Measurements from ENCODE around the gene LIPA. TPM values are rescaled to one million over a fixed set of nuclear protein-coding genes. Genes with fewer than 3 reads are reported as not detected.
"Not testable (repeated sequence)": the region's sequence is repeated elsewhere in the genome, so short reads cannot be mapped to it uniquely, and the experiment has no call there.

The LIPA gene
- total RNA-seq, 4 donors from 2014 or later: 29.1 to 45.8 (median 33.9) TPM

GRCh38 chr10:89248990-89249389, 2.6 kb downstream of the LIPA start:
- Histone ChIP-seq H3K9me3 (no peaks in the 10 kb centered on the region), H3K36me3 (no peaks in the 10 kb centered on the region), H3K27ac (no peak overlapping the region), H3K4me1 (peaks cover 7 to 8% of the 10 kb centered on the region in 2 donors), H3K4me3 (replicated peaks in 1 of 3) (no peak overlapping the region), H3K27me3 (no peaks in the 10 kb centered on the region)
- intact Hi-C loops (cut with DNase I): no loop called here
- TF ChIP-seq POLR2A (IDR thresholded peaks at IDR 0.05): no peak
- no peak for DNase-seq
- WGBS, 2 donors: 77 to 87% methylated on average over 3 of the region's 3 CpGs

- H3K4me1 ChIP-seq; intact Hi-C loops (cut with DNase I); H3K9me3 ChIP-seq; DNase-seq; H3K36me3 ChIP-seq; H3K4me3 ChIP-seq (replicated peaks in 1 of 3); H3K27me3 ChIP-seq; H3K27ac ChIP-seq: not testable (repeated sequence)
- 99% methylated on average over 2 of the region's 2 CpGs for WGBS, 2 donors
These were observed 4.0 kb downstream of the LIPA start for GRCh38 chr10:89247623-89248022.

GRCh38 chr10:89245802-89246201, 5.8 kb downstream of the LIPA start:
- intact Hi-C loops (cut with DNase I): no loop called here
- no peak overlapping the region for H3K4me3 ChIP-seq (replicated peaks in 1 of 3)
- H3K27me3 ChIP-seq: no peaks in the 10 kb centered on the region
- peaks cover 6 to 11% of the 10 kb centered on the region in 2 donors for H3K4me1 ChIP-seq
- H3K27ac ChIP-seq: no peak overlapping the region
- TF ChIP-seq POLR2A (IDR thresholded peaks at IDR 0.05) (no peak), CTCF (IDR thresholded peaks at IDR 0.05) (no peak)
- no peaks in the 10 kb centered on the region for H3K36me3 ChIP-seq
- WGBS, 2 donors: 78 to 88% methylated on average over 4 of the region's 4 CpGs
- no peaks in the 10 kb centered on the region for H3K9me3 ChIP-seq
- DNase-seq: no peak

- 61 to 71% methylated on average over 8 of the region's 8 CpGs for WGBS, 2 donors
- H3K36me3 ChIP-seq: no peaks in the 10 kb centered on the region
- DNase-seq: no peak
- no peak overlapping the region for H3K4me3 ChIP-seq (replicated peaks in 1 of 3)
- intact Hi-C loops (cut with DNase I): no loop called here
- H3K9me3 ChIP-seq: no peaks in the 10 kb centered on the region
- no peak for TF ChIP-seq CTCF (IDR thresholded peaks at IDR 0.05)
- TF ChIP-seq POLR2A (IDR thresholded peaks at IDR 0.05): no peak
- H3K4me1 ChIP-seq: peaks cover 3 to 7% of the 10 kb centered on the region in 2 donors
- no peak overlapping the region for H3K27ac ChIP-seq
- H3K27me3 ChIP-seq: no peaks in the 10 kb centered on the region
These were observed 8.6 kb downstream of the LIPA start for GRCh38 chr10:89242840-89243568.

- Histone ChIP-seq H3K4me3 (replicated peaks in 1 of 3) (no peak overlapping the region), H3K9me3 (no peaks in the 10 kb centered on the region), H3K36me3 (no peaks in the 10 kb centered on the region), H3K4me1 (peaks cover 3 to 7% of the 10 kb centered on the region in 2 donors), H3K27me3 (no peaks in the 10 kb centered on the region), H3K27ac (no peak overlapping the region)
- no peak for DNase-seq
- TF ChIP-seq CTCF (IDR thresholded peaks at IDR 0.05): no peak
- TF ChIP-seq POLR2A (IDR thresholded peaks at IDR 0.05): no peak
- intact Hi-C loops (cut with DNase I): no loop called here
These were observed 9.3 kb downstream of the LIPA start for GRCh38 chr10:89242345-89242684.

- Histone ChIP-seq H3K27me3 (no peaks in the 10 kb centered on the region), H3K9me3 (no peaks in the 10 kb centered on the region), H3K4me1 (peaks cover 3 to 7% of the 10 kb centered on the region in 2 donors), H3K36me3 (no peaks in the 10 kb centered on the region), H3K4me3 (replicated peaks in 1 of 3) (no peak overlapping the region), H3K27ac (no peak overlapping the region)
- 51 to 64% methylated on average over 3 of the region's 3 CpGs for WGBS, 2 donors
- intact Hi-C loops (cut with DNase I): no loop called here
- DNase-seq: peak in 1 of 2 donors; percentile 21
- TF ChIP-seq POLR2A (IDR thresholded peaks at IDR 0.05) (no peak), CTCF (IDR thresholded peaks at IDR 0.05) (no peak)
These were observed 9.9 kb downstream of the LIPA start for GRCh38 chr10:89241486-89242344.
